PFSK-1 (cell line): ENCODE measurements around the gene PDAP1.

Source experiments
- FOXP2 ChIP-seq: optimal IDR thresholded peaks from 2 replicates; pipeline ENCODE3; 2011; ENCODE audit warnings: borderline replicate concordance, control low read depth, inconsistent platforms; ENCODE audit not compliant: insufficient read depth; ENCODE audit errors: extremely low read length, extremely low read depth
- POLR2AphosphoS5 ChIP-seq: IDR thresholded peaks from 2 replicates; pipeline ENCODE4 v1.6.1; 2012; ENCODE audit warnings: low read depth, mild to moderate bottlenecking, control low read depth, low read length, moderate library complexity
- SIN3A ChIP-seq: IDR thresholded peaks from 2 replicates; pipeline ENCODE4 v1.6.1; 2012; ENCODE audit warnings: mild to moderate bottlenecking, low read length, moderate library complexity, borderline replicate concordance; ENCODE audit not compliant: insufficient read depth
- TAF1 ChIP-seq: IDR thresholded peaks from 2 replicates; pipeline ENCODE4 v1.6.1; 2012; ENCODE audit warnings: low read length, control low read depth, borderline replicate concordance; ENCODE audit not compliant: insufficient read depth
- TF ChIP-seq, protein P1 (sequence below), 2 experiments: IDR thresholded peaks; 2 replicates each; pipeline versions ENCODE4 v1.6.1 to v1.8.0; 2011 to 2012; ENCODE audit warnings: low read depth in 2 of 2, low read length in 2 of 2, control low read depth in 1 of 2, inconsistent platforms in 1 of 2, mild to moderate bottlenecking in 1 of 2, moderate library complexity in 1 of 2; ENCODE audit not compliant: insufficient read depth in 1 of 2

Gene PDAP1

DNA sequence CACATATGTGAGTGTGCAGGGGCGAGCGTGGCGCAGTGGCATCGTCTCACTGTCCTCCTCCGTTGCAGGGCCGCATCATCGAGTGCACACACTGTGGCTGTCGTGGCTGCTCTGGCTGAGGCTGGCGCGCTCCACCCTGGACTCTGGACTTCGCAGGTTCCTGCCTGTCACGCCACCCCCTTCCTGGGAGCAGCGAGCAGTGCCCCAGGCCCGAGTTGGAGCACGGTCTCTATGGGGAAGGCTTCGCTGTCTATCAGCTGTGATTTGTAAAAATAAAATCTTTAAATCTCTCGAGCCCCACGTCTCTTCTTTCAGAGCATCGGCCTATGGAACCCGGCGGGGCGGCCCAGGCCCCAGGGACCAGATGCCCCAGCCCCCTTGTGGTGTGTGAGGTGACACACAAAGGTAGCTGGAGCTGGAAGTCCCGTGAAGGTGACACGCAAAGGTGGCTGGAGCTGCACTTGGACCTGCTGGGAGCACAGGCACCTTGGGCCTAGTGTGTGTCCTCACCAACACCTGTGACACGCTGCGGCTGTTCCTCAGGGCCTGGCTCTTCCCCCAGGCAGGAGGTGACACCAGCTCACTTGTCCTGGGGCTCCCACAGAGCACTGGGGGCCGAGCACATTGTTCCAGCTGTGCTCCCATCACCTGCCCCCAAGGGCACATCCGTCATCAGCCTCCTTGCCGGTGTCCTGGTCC, 11.1 kb upstream of the PDAP1 start:
- TF ChIP-seq TAF1 (no peak), SIN3A (no peak), FOXP2 (no peak), POLR2AphosphoS5 (no peak)
- TF ChIP-seq, protein P1, sequence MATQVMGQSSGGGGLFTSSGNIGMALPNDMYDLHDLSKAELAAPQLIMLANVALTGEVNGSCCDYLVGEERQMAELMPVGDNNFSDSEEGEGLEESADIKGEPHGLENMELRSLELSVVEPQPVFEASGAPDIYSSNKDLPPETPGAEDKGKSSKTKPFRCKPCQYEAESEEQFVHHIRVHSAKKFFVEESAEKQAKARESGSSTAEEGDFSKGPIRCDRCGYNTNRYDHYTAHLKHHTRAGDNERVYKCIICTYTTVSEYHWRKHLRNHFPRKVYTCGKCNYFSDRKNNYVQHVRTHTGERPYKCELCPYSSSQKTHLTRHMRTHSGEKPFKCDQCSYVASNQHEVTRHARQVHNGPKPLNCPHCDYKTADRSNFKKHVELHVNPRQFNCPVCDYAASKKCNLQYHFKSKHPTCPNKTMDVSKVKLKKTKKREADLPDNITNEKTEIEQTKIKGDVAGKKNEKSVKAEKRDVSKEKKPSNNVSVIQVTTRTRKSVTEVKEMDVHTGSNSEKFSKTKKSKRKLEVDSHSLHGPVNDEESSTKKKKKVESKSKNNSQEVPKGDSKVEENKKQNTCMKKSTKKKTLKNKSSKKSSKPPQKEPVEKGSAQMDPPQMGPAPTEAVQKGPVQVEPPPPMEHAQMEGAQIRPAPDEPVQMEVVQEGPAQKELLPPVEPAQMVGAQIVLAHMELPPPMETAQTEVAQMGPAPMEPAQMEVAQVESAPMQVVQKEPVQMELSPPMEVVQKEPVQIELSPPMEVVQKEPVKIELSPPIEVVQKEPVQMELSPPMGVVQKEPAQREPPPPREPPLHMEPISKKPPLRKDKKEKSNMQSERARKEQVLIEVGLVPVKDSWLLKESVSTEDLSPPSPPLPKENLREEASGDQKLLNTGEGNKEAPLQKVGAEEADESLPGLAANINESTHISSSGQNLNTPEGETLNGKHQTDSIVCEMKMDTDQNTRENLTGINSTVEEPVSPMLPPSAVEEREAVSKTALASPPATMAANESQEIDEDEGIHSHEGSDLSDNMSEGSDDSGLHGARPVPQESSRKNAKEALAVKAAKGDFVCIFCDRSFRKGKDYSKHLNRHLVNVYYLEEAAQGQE (IDR thresholded peaks at IDR 0.05; ENCODE audit: insufficient read depth in 1 of 2, low read depth in 2 of 2, low read length in 2 of 2): no peak

DNA sequence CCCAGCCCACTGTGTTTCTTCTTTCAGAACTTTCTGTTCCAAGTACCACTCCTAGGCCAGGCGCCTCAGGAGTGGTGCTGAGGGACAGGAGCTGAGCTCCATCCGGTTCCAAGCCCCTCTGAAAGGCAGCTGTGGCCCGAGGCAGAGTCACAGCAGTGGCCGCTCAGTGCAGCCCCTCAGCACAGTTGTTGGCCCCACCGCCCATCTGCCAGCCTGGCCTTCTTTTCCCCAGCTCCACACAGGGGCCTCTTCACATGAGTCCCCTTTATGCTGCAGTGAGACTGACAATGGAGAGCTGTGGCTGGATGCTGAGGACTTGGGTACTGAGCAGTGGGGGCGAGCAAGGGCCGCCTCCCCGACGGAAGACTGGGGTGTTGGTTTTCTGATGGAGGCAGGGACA, 9.9 kb upstream of the PDAP1 start:
- TF ChIP-seq FOXP2 (no peak), SIN3A (no peak), TAF1 (no peak), POLR2AphosphoS5 (no peak; the same call in 1 of the 2 replicates)
- TF ChIP-seq, protein P1 (IDR thresholded peaks at IDR 0.05; ENCODE audit: insufficient read depth in 1 of 2, low read depth in 2 of 2, low read length in 2 of 2): no peak

DNA sequence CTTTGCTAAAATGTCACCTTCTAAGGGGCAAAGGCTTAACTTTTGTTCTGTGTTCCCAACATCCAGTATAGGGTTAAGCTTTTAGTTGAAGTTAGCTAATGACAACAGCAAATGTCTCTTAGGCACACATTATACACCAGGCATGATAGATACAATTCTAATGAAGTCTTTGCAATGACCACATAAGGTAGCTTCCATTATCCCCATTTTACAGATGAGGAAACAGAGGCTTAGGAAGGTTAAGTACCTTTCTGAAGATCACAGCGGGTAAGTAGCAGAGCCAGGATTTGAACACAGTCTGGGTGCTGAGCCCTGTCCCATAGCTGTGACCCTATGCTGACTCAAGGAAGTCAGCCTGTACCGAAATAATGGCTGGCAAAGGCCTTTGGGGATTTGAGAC, 2.2 kb upstream of the PDAP1 start:
- TF ChIP-seq, protein P1 (IDR thresholded peaks at IDR 0.05; ENCODE audit: insufficient read depth in 1 of 2, low read depth in 2 of 2, low read length in 2 of 2): no peak
- TF ChIP-seq SIN3A (no peak), TAF1 (no peak), POLR2AphosphoS5 (no peak), FOXP2 (no peak)

DNA sequence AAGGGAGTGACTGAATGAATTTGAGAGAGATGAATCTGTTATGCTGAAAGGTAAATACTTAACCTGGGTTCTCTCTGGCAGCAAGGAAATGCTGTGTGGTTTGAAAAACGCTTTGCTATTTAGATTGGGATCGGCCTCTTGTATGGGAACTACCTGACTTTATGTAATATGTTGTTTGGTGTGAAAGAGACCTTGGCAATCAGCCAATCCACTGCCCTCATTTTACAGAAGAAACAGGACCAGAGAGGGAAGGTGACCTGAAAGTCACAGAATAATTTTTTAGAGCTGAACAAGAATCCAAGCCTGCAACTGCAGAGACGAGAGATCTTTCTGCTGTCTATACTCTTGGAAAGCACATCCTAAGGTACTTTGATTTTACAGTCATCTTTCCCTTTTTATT, 1.4 kb upstream of the PDAP1 start:
- TF ChIP-seq, protein P1 (IDR thresholded peaks at IDR 0.05; ENCODE audit: insufficient read depth in 1 of 2, low read depth in 2 of 2, low read length in 2 of 2): no peak
- TF ChIP-seq POLR2AphosphoS5 (no peak), SIN3A (no peak), FOXP2 (no peak), TAF1 (no peak)

DNA sequence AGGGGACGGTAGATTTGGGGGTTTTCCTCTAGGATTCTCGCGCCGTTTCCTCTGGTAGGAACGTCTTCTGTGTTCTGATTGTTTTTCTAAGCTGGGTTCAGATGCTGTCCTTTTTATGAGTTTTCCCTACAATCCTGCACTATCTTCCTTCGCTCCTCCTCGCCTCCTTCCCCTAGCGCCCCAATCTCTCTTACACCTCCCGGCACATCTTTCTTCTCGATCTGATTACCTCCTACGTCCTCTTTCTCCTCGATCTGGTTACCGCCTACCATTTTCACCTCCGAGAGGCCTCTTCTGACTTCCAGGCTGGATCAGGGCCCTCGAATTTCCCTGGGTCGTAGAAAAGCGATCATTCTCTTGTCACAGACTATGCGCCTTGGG, 785 bp upstream of the PDAP1 start:
- TF ChIP-seq TAF1: no peak
- no peak for TF ChIP-seq FOXP2
- 0 out of 2 replicates have a peak, but pooled peaks have one; percentile 35 for TF ChIP-seq SIN3A
